ENCODE measurements around the gene ATP11B. TPM values are rescaled to one million over a fixed set of nuclear protein-coding genes. Genes with fewer than 3 reads are reported as not detected.

Gene ATP11B
- polyA plus RNA-seq, 3 donors = 11.1 to 25.1 (median 13.5) TPM

DNA sequence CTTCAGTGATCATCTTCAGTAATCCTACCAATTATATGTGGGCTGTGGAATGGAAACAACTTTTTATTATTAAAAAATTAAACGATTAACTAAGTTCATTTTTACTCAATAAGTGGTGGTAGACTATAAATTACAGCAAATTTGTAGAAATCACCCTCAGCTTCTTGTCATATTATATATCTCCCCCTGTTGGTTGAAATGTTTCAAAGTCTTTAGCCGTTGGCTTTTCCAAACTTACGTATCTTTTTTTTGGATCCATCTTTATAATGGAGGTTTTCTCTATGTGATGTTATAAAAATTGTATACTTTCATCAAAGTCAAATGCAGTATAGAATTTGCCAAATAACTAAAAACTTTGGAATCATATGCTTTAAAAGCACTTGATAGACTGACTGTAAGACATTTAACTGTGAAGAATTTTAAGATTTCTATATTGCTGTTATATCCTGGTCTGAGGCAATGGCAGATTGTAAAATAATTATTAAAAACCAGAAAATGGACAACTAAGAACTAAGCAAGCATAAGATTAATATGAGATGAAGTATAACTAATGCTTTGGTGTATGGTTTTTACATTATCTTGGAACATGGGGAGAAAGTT is 44.7 kb downstream of the ATP11B start:
- no peak overlapping the region for H3K4me3 ChIP-seq (replicated peaks in 1 of 3; ENCODE audit: low read depth in 2 of 3, low read length in 3 of 3)
- no peak overlapping the region for H3K9ac ChIP-seq (ENCODE audit: insufficient read depth, low read length, poor library complexity, severe bottlenecking)
- no peak overlapping the region for H3K27ac ChIP-seq (ENCODE audit: low read depth in 1 of 2, low read length in 2 of 2)
- no peaks in the 10 kb centered on the region for H3K27me3 Mint-ChIP-seq (ENCODE audit: low read depth in 3 of 3)
- no CpG with 5 or more reads among the region's 3 CpGs for WGBS (ENCODE audit: insufficient coverage)
- TF ChIP-seq, protein P1, sequence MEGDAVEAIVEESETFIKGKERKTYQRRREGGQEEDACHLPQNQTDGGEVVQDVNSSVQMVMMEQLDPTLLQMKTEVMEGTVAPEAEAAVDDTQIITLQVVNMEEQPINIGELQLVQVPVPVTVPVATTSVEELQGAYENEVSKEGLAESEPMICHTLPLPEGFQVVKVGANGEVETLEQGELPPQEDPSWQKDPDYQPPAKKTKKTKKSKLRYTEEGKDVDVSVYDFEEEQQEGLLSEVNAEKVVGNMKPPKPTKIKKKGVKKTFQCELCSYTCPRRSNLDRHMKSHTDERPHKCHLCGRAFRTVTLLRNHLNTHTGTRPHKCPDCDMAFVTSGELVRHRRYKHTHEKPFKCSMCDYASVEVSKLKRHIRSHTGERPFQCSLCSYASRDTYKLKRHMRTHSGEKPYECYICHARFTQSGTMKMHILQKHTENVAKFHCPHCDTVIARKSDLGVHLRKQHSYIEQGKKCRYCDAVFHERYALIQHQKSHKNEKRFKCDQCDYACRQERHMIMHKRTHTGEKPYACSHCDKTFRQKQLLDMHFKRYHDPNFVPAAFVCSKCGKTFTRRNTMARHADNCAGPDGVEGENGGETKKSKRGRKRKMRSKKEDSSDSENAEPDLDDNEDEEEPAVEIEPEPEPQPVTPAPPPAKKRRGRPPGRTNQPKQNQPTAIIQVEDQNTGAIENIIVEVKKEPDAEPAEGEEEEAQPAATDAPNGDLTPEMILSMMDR (IDR thresholded peaks at IDR 0.05) = peak; percentile 55
- no peaks in the 10 kb centered on the region for H3K4me1 Mint-ChIP-seq
- no peaks in the 10 kb centered on the region for H3K4me1 ChIP-seq (ENCODE audit: control insufficient read depth in 1 of 2, insufficient read depth in 2 of 2, low read length in 2 of 2)
- H3K36me3 ChIP-seq (replicated peaks in 1 of 2; ENCODE audit: control insufficient read depth in 1 of 2, insufficient read depth in 2 of 2, low read length in 2 of 2) = peaks cover 57 to 87% of the 10 kb centered on the region in 2 donors
- H4K20me1 ChIP-seq (ENCODE audit: insufficient read depth, low read length) = no peaks in the 10 kb centered on the region
- no peaks in the 10 kb centered on the region for H3K79me2 ChIP-seq (ENCODE audit: insufficient read depth, low read length)
- H3K27ac Mint-ChIP-seq = no peak overlapping the region
- no peak overlapping the region for H3K4me2 ChIP-seq (replicated peaks; ENCODE audit: extremely low read depth, low read length, poor library complexity, severe bottlenecking)
- no peaks in the 10 kb centered on the region for H3K27me3 ChIP-seq (ENCODE audit: control insufficient read depth in 2 of 2, insufficient read depth in 2 of 2, low read length in 2 of 2)
- no peak overlapping the region for H2AFZ ChIP-seq (ENCODE audit: insufficient read depth, low read depth, low read length, poor library complexity, severe bottlenecking)
- intact Hi-C loops (cut with micrococcal nuclease) = loop anchor here in 1 of 2 donors (10.0 kb wide), 1 partner anchor 123 kb away; no protein-coding TSS in a partner anchor
- H3K36me3 Mint-ChIP-seq = peaks cover 70 to 73% of the 10 kb centered on the region in 2 donors
- H3K9me3 Mint-ChIP-seq = no peaks in the 10 kb centered on the region
- peak in 2 of 3 donors; percentile 5 to 9 for DNase-seq
- no peak overlapping the region for H3K4me3 Mint-ChIP-seq
- H3K9me3 ChIP-seq (replicated peaks in 1 of 2; ENCODE audit: control insufficient read depth in 1 of 2, insufficient read depth in 1 of 2, low read length in 2 of 2) = no peaks in the 10 kb centered on the region

- Histone ChIP-seq H3K27ac (ENCODE audit: low read depth in 1 of 2, low read length in 2 of 2) (no peak overlapping the region), H3K4me3 (replicated peaks in 1 of 3; ENCODE audit: low read depth in 2 of 3, low read length in 3 of 3) (no peak overlapping the region), H3K4me2 (replicated peaks; ENCODE audit: extremely low read depth, low read length, poor library complexity, severe bottlenecking) (no peak overlapping the region), H3K27me3 (ENCODE audit: control insufficient read depth in 2 of 2, insufficient read depth in 2 of 2, low read length in 2 of 2) (no peaks in the 10 kb centered on the region), H3K9me3 (replicated peaks in 1 of 2; ENCODE audit: control insufficient read depth in 1 of 2, insufficient read depth in 1 of 2, low read length in 2 of 2) (no peaks in the 10 kb centered on the region), H3K36me3 (replicated peaks in 1 of 2; ENCODE audit: control insufficient read depth in 1 of 2, insufficient read depth in 2 of 2, low read length in 2 of 2) (peaks cover 73 to 93% of the 10 kb centered on the region in 2 donors), H4K20me1 (ENCODE audit: insufficient read depth, low read length) (no peaks in the 10 kb centered on the region), H2AFZ (ENCODE audit: insufficient read depth, low read depth, low read length, poor library complexity, severe bottlenecking) (no peak overlapping the region), H3K4me1 (ENCODE audit: control insufficient read depth in 1 of 2, insufficient read depth in 2 of 2, low read length in 2 of 2) (no peaks in the 10 kb centered on the region), H3K79me2 (ENCODE audit: insufficient read depth, low read length) (no peaks in the 10 kb centered on the region), H3K9ac (ENCODE audit: insufficient read depth, low read length, poor library complexity, severe bottlenecking) (no peak overlapping the region)
- H3K9me3 Mint-ChIP-seq = no peaks in the 10 kb centered on the region
- no peak for DNase-seq
- H3K36me3 Mint-ChIP-seq = peaks cover 70 to 84% of the 10 kb centered on the region in 2 donors
- H3K27me3 Mint-ChIP-seq (ENCODE audit: low read depth in 3 of 3) = no peaks in the 10 kb centered on the region
- TF ChIP-seq, protein P1 (IDR thresholded peaks at IDR 0.05) = no peak
- H3K4me3 Mint-ChIP-seq = no peak overlapping the region
- intact Hi-C loops (cut with micrococcal nuclease) = no loop called here
- WGBS (ENCODE audit: insufficient coverage) = 100% methylated on average over 2 of the region's 4 CpGs
- H3K4me1 Mint-ChIP-seq = no peaks in the 10 kb centered on the region
- H3K27ac Mint-ChIP-seq = no peak overlapping the region
These were observed 50.2 kb downstream of the ATP11B start for GRCh38 chr3:182843478-182843877.
